GM23338 (cell line): Measurements from ENCODE around the gene UEVLD. TPM values are rescaled to one million over a fixed set of nuclear protein-coding genes. Genes with fewer than 3 reads are reported as not detected.

Source experiments
- ATAC-seq: fragments of 200-7000 bp; cut with Tn5 transposase; 3 replicates; pipeline ENCODE4 v1.9.1; 2020
- DNase-seq: peaks from one replicate; pipeline ENCODE4 v3.0.0-alpha.2; 2015; ENCODE audit warnings: low spot score
- H2AFZ ChIP-seq: fragments of 200-600 bp; sonication (generic); 2 replicates; pipeline ENCODE4 v1.8.0; 2016; ENCODE audit warnings: antibody characterized with exemption, mild to moderate bottlenecking, moderate library complexity
- H3F3A ChIP-seq: fragments of 200-600 bp; sonication (generic); replicated peaks from 2 replicates; pipeline ENCODE4 v1.8.0; 2017; ENCODE audit warnings: antibody characterized with exemption, mixed run types, low read depth
- H3K27ac ChIP-seq: fragments of 200-600 bp; sonication (generic); 2 replicates; pipeline ENCODE4 v1.6.1; 2016; ENCODE audit warnings: low read depth
- H3K27me3 ChIP-seq: fragments of 200-600 bp; sonication (generic); 2 replicates; pipeline ENCODE4 v1.8.0; 2016; ENCODE audit warnings: mild to moderate bottlenecking, mixed run types, moderate library complexity; ENCODE audit not compliant: insufficient read depth
- H3K36me3 ChIP-seq: fragments of 200-600 bp; sonication (generic); 2 replicates; pipeline ENCODE4 v1.8.0; 2016; ENCODE audit warnings: mild to moderate bottlenecking; ENCODE audit not compliant: insufficient read depth
- H3K4me1 ChIP-seq: fragments of 200-600 bp; sonication (generic); 2 replicates; pipeline ENCODE4 v1.8.0; 2016; ENCODE audit warnings: mild to moderate bottlenecking, moderate library complexity; ENCODE audit not compliant: insufficient read depth
- H3K4me2 ChIP-seq: fragments of 200-600 bp; sonication (generic); 2 replicates; pipeline ENCODE4 v1.7.1; 2017; ENCODE audit warnings: mixed run types
- H3K4me3 ChIP-seq: fragments of 200-600 bp; sonication (generic); 2 replicates; pipeline ENCODE4 v1.6.1; 2016; ENCODE audit warnings: mixed run types
- H3K79me2 ChIP-seq: fragments of 200-600 bp; sonication (generic); replicated peaks from 2 replicates; pipeline ENCODE4 v1.8.0; 2017; ENCODE audit warnings: mild to moderate bottlenecking; ENCODE audit not compliant: insufficient read depth
- H3K9me2 ChIP-seq: fragments of 200-600 bp; sonication (generic); 2 replicates; pipeline ENCODE4 v1.8.0; 2017; ENCODE audit not compliant: insufficient read depth
- H4K20me1 ChIP-seq: fragments of 200-600 bp; sonication (generic); replicated peaks from 2 replicates; pipeline ENCODE4 v1.8.0; 2017; ENCODE audit warnings: mild to moderate bottlenecking; ENCODE audit not compliant: insufficient read depth
- H3K27ac Mint-ChIP-seq: 2 replicates; pipeline ENCODE4 v1.8.0; 2020; ENCODE audit warnings: inconsistent platforms, mild to moderate bottlenecking, moderate library complexity, mixed read lengths
- H3K27me3 Mint-ChIP-seq: 3 replicates; pipeline ENCODE4 v1.8.0; 2022; ENCODE audit warnings: low read depth, mild to moderate bottlenecking, moderate library complexity, mixed read lengths, inconsistent platforms; ENCODE audit not compliant: insufficient read depth, poor library complexity
- H3K36me3 Mint-ChIP-seq: 3 replicates; pipeline ENCODE4 v1.8.0; 2021; ENCODE audit warnings: low read depth, mild to moderate bottlenecking, inconsistent platforms, moderate library complexity, mixed read lengths
- H3K4me1 Mint-ChIP-seq: 3 replicates; pipeline ENCODE4 v1.8.0; 2020; ENCODE audit warnings: mild to moderate bottlenecking, inconsistent platforms, mixed read lengths
- H3K4me3 Mint-ChIP-seq: 3 replicates; pipeline ENCODE4 v1.8.0; 2021; ENCODE audit warnings: moderate library complexity, mild to moderate bottlenecking, inconsistent platforms, mixed read lengths
- H3K9me3 Mint-ChIP-seq: 3 replicates; pipeline ENCODE4 v1.8.0; 2020; ENCODE audit warnings: moderate library complexity, mild to moderate bottlenecking, inconsistent platforms, mixed read lengths
- CREB1 ChIP-seq: fragments of 250-450 bp; sonication (Bioruptor Pico); IDR thresholded peaks from 2 replicates; pipeline ENCODE4 v1.5.0; 2020; ENCODE audit warnings: low read depth, mild to moderate bottlenecking, moderate library complexity
- EZH2 ChIP-seq: fragments of 200-600 bp; sonication (generic); IDR thresholded peaks from one replicate; pipeline ENCODE4 v1.8.0; 2017; ENCODE audit warnings: antibody characterized with exemption, mild to moderate bottlenecking, low read depth; ENCODE audit not compliant: unreplicated experiment
- EZH2phosphoT487 ChIP-seq: fragments of 200-600 bp; sonication (generic); IDR thresholded peaks from one replicate; pipeline ENCODE4 v1.8.1; 2018; ENCODE audit warnings: antibody characterized with exemption; ENCODE audit not compliant: unreplicated experiment
- JUNB ChIP-seq: IDR thresholded peaks from one replicate; pipeline ENCODE4 v1.6.1; 2016; ENCODE audit warnings: antibody characterized with exemption; ENCODE audit not compliant: unreplicated experiment
- NANOG ChIP-seq: IDR thresholded peaks from 2 replicates; pipeline ENCODE4 v1.6.1; 2016; ENCODE audit warnings: antibody characterized with exemption, borderline replicate concordance
- POLR2AphosphoS5 ChIP-seq: IDR thresholded peaks from 2 replicates; pipeline ENCODE4 v1.6.1; 2016; ENCODE audit warnings: antibody characterized with exemption, low read depth
- STAT1 ChIP-seq: IDR thresholded peaks from one replicate; pipeline ENCODE4 v1.6.1; 2016; ENCODE audit warnings: antibody characterized with exemption; ENCODE audit not compliant: unreplicated experiment
- ZNF114 ChIP-seq: fragments of 250-450 bp; sonication (Bioruptor Pico); IDR thresholded peaks from 2 replicates; pipeline ENCODE4 v1.5.0; 2020; ENCODE audit warnings: mild to moderate bottlenecking, moderate library complexity
- ZNF331 ChIP-seq: fragments of 250-450 bp; sonication (Bioruptor Pico); IDR thresholded peaks from 2 replicates; pipeline ENCODE4 v1.5.0; 2020; ENCODE audit warnings: low read depth, mild to moderate bottlenecking, moderate library complexity
- polyA plus RNA-seq: library from polyadenylated mRNA; unstranded; fragments of >200 nt; fragmentation: Nextera tagmentation; extraction: Ambion mirVana; gene quantifications from 2 replicates; pipeline ENCODE4 v1.2.1, GENCODE V29; 2016
- total RNA-seq: library from RNA; depleted of rRNA; stranded (reverse); fragments of >200 nt; shearing (Covaris generic); gene quantifications from 2 replicates; pipeline ENCODE4 v1.2.3, GENCODE V29; 2014
- TF ChIP-seq, protein P1 (sequence below): IDR thresholded peaks from 2 replicates; pipeline ENCODE4 v1.6.1; 2016; ENCODE audit warnings: antibody characterized with exemption
- TF ChIP-seq, protein P2 (sequence below), 2 experiments: fragments of 200-600 bp in 1 of 2; sonication (generic) in 1 of 2; conservative IDR thresholded peaks; 2 replicates each; pipeline versions ENCODE4 v1.5.1 to v1.6.1; 2016 to 2017; ENCODE audit warnings: antibody characterized with exemption in 2 of 2, low read depth in 2 of 2, mild to moderate bottlenecking in 2 of 2, moderate library complexity in 1 of 2
- TF ChIP-seq, protein P3 (sequence below): fragments of 250-450 bp; sonication (Bioruptor Pico); IDR thresholded peaks from 2 replicates; pipeline ENCODE4 v1.5.0; 2020; ENCODE audit warnings: mild to moderate bottlenecking, moderate library complexity
- TF ChIP-seq, protein P4 (sequence below): IDR thresholded peaks from one replicate; pipeline ENCODE4 v1.6.1; 2018; ENCODE audit warnings: antibody characterized with exemption; ENCODE audit not compliant: unreplicated experiment

UEVLD gene
- total and polyA plus RNA-seq, 2 experiments from 2014 or later = 10.2 to 11.8 TPM

DNA sequence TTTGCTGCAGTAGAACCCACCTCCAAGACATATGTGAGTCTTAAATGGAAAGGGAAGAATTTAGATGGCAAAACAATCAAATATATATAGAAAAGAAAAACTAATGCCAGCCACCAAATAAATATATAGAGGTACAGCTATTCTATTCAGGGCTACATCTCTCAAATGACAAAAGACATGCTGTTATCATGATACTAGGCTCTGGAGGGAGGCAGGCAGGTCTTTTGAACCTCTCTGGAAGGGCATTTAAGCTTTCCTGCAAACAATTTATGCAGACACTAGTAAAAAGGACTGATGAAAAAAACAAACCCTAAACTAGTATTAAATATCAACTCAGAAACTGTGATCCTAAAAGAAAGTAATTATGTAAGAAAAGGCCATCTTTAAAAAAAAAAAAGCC, 24.4 kb downstream of the UEVLD start:
- TF ChIP-seq POLR2AphosphoS5 (no peak), NANOG (no peak), EZH2phosphoT487 (no peak), CREB1 (no peak), ZNF114 (no peak), EZH2 (no peak), JUNB (no peak), STAT1 (no peak), ZNF331 (no peak)
- TF ChIP-seq, protein P1, sequence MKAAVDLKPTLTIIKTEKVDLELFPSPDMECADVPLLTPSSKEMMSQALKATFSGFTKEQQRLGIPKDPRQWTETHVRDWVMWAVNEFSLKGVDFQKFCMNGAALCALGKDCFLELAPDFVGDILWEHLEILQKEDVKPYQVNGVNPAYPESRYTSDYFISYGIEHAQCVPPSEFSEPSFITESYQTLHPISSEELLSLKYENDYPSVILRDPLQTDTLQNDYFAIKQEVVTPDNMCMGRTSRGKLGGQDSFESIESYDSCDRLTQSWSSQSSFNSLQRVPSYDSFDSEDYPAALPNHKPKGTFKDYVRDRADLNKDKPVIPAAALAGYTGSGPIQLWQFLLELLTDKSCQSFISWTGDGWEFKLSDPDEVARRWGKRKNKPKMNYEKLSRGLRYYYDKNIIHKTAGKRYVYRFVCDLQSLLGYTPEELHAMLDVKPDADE = no peak
- TF ChIP-seq, protein P2, sequence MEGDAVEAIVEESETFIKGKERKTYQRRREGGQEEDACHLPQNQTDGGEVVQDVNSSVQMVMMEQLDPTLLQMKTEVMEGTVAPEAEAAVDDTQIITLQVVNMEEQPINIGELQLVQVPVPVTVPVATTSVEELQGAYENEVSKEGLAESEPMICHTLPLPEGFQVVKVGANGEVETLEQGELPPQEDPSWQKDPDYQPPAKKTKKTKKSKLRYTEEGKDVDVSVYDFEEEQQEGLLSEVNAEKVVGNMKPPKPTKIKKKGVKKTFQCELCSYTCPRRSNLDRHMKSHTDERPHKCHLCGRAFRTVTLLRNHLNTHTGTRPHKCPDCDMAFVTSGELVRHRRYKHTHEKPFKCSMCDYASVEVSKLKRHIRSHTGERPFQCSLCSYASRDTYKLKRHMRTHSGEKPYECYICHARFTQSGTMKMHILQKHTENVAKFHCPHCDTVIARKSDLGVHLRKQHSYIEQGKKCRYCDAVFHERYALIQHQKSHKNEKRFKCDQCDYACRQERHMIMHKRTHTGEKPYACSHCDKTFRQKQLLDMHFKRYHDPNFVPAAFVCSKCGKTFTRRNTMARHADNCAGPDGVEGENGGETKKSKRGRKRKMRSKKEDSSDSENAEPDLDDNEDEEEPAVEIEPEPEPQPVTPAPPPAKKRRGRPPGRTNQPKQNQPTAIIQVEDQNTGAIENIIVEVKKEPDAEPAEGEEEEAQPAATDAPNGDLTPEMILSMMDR (conservative IDR thresholded peaks at IDR 0.05; ENCODE audit: low read depth in 2 of 2) = no peak
- TF ChIP-seq, protein P3, sequence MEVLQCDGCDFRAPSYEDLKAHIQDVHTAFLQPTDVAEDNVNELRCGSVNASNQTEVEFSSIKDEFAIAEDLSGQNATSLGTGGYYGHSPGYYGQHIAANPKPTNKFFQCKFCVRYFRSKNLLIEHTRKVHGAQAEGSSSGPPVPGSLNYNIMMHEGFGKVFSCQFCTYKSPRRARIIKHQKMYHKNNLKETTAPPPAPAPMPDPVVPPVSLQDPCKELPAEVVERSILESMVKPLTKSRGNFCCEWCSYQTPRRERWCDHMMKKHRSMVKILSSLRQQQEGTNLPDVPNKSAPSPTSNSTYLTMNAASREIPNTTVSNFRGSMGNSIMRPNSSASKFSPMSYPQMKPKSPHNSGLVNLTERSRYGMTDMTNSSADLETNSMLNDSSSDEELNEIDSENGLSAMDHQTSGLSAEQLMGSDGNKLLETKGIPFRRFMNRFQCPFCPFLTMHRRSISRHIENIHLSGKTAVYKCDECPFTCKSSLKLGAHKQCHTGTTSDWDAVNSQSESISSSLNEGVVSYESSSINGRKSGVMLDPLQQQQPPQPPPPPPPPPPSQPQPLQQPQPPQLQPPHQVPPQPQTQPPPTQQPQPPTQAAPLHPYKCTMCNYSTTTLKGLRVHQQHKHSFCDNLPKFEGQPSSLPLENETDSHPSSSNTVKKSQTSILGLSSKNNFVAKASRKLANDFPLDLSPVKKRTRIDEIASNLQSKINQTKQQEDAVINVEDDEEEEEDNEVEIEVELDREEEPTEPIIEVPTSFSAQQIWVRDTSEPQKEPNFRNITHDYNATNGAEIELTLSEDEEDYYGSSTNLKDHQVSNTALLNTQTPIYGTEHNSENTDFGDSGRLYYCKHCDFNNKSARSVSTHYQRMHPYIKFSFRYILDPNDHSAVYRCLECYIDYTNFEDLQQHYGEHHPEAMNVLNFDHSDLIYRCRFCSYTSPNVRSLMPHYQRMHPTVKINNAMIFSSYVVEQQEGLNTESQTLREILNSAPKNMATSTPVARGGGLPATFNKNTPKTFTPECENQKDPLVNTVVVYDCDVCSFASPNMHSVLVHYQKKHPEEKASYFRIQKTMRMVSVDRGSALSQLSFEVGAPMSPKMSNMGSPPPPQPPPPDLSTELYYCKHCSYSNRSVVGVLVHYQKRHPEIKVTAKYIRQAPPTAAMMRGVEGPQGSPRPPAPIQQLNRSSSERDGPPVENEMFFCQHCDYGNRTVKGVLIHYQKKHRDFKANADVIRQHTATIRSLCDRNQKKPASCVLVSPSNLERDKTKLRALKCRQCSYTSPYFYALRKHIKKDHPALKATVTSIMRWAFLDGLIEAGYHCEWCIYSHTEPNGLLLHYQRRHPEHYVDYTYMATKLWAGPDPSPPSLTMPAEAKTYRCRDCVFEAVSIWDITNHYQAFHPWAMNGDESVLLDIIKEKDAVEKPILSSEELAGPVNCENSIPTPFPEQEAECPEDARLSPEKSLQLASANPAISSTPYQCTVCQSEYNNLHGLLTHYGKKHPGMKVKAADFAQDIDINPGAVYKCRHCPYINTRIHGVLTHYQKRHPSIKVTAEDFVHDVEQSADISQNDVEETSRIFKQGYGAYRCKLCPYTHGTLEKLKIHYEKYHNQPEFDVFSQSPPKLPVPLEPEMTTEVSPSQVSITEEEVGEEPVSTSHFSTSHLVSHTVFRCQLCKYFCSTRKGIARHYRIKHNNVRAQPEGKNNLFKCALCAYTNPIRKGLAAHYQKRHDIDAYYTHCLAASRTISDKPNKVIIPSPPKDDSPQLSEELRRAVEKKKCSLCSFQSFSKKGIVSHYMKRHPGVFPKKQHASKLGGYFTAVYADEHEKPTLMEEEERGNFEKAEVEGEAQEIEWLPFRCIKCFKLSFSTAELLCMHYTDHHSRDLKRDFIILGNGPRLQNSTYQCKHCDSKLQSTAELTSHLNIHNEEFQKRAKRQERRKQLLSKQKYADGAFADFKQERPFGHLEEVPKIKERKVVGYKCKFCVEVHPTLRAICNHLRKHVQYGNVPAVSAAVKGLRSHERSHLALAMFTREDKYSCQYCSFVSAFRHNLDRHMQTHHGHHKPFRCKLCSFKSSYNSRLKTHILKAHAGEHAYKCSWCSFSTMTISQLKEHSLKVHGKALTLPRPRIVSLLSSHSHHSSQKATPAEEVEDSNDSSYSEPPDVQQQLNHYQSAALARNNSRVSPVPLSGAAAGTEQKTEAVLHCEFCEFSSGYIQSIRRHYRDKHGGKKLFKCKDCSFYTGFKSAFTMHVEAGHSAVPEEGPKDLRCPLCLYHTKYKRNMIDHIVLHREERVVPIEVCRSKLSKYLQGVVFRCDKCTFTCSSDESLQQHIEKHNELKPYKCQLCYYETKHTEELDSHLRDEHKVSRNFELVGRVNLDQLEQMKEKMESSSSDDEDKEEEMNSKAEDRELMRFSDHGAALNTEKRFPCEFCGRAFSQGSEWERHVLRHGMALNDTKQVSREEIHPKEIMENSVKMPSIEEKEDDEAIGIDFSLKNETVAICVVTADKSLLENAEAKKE (CRISPR knock-in tag) = no peak
- TF ChIP-seq, protein P4, sequence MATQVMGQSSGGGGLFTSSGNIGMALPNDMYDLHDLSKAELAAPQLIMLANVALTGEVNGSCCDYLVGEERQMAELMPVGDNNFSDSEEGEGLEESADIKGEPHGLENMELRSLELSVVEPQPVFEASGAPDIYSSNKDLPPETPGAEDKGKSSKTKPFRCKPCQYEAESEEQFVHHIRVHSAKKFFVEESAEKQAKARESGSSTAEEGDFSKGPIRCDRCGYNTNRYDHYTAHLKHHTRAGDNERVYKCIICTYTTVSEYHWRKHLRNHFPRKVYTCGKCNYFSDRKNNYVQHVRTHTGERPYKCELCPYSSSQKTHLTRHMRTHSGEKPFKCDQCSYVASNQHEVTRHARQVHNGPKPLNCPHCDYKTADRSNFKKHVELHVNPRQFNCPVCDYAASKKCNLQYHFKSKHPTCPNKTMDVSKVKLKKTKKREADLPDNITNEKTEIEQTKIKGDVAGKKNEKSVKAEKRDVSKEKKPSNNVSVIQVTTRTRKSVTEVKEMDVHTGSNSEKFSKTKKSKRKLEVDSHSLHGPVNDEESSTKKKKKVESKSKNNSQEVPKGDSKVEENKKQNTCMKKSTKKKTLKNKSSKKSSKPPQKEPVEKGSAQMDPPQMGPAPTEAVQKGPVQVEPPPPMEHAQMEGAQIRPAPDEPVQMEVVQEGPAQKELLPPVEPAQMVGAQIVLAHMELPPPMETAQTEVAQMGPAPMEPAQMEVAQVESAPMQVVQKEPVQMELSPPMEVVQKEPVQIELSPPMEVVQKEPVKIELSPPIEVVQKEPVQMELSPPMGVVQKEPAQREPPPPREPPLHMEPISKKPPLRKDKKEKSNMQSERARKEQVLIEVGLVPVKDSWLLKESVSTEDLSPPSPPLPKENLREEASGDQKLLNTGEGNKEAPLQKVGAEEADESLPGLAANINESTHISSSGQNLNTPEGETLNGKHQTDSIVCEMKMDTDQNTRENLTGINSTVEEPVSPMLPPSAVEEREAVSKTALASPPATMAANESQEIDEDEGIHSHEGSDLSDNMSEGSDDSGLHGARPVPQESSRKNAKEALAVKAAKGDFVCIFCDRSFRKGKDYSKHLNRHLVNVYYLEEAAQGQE = no peak
- H3K27ac Mint-ChIP-seq = no peak overlapping the region; the same call in 1 of the 2 replicates
- H3K36me3 ChIP-seq = no peaks in the 10 kb centered on the region
- no peaks in the 10 kb centered on the region for H3K27me3 ChIP-seq
- no peaks in the 10 kb centered on the region for H3K9me3 Mint-ChIP-seq
- peaks cover 9% of the 10 kb centered on the region for H3K4me1 ChIP-seq
- peaks cover 6% of the 10 kb centered on the region; the same call in 2 of the 3 replicates for H3K4me1 Mint-ChIP-seq
- DNase-seq (peak; percentile 13), ATAC-seq (peak; percentile 69)
- peaks cover 5% of the 10 kb centered on the region for H3K27me3 Mint-ChIP-seq
- H3K79me2 ChIP-seq = no peaks in the 10 kb centered on the region
- no peak overlapping the region for H3K27ac ChIP-seq
- H3F3A ChIP-seq = no peaks in the 10 kb centered on the region
- no peaks in the 10 kb centered on the region; the same call in 1 of the 2 replicates for H4K20me1 ChIP-seq
- no peaks in the 10 kb centered on the region; the same call in 2 of the 3 replicates for H3K36me3 Mint-ChIP-seq
- no peak overlapping the region for H2AFZ ChIP-seq
- H3K4me2 ChIP-seq = peak overlapping the region; percentile 30; the same call in 1 of the 2 replicates
- H3K4me3 ChIP-seq = no peak overlapping the region
- H3K9me2 ChIP-seq = no peaks in the 10 kb centered on the region
- no peak overlapping the region for H3K4me3 Mint-ChIP-seq
